Panc1 (cell line): ENCODE data around the gene TFF1.

Experiments
- CTCF ChIP-seq: fragments of 450-650 bp; IDR thresholded peaks from 2 replicates; pipeline ENCODE4 v1.5.1; 2017; ENCODE audit warnings: mild to moderate bottlenecking
- TCF7L2 ChIP-seq: IDR thresholded peaks from 2 replicates; pipeline ENCODE4 v1.6.1; 2011; ENCODE audit warnings: mild to moderate bottlenecking, low read depth, low read length, inconsistent platforms

- no peak for TF ChIP-seq TCF7L2
- no peak for TF ChIP-seq CTCF
Observed at GRCh38 chr21:42361286-42361685, 5.0 kb downstream of the TFF1 start.
